ENCODE measurements around the gene SH3RF3. TPM values are rescaled to one million over a fixed set of nuclear protein-coding genes. Genes with fewer than 3 reads are reported as not detected.

The SH3RF3 gene
- total RNA-seq, 1 experiment from 2014 or later = 4.9 TPM

DNA sequence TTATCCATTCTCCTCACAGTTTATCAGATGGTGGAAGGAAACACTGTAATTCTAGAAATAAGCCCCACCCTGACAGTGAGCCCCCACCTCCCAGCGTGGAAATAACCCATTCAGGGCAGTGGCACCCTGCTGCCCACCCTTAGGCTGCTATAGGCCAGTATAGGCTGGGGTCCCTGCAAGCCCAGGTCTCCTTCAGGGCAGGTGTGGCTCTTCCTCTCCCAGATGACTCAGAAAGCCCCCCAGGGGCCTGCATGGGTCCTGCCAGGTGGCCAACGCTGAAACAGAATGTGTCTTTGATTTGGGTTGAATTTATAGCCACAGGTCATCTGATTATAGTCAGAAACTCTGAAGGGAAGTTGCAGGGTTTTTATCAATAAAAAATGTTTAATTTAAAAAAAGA lies 136.4 kb downstream of the SH3RF3 start:
- H3K9me3 ChIP-seq (ENCODE audit: control insufficient read depth, insufficient read depth, low read depth, low read length) = no peaks in the 10 kb centered on the region
- TF ChIP-seq TCF7L2 (IDR thresholded peaks at IDR 0.05; ENCODE audit: low read depth, low read length) (no peak), CTCF (IDR thresholded peaks at IDR 0.05) (no peak), SIN3A (IDR thresholded peaks at IDR 0.05; ENCODE audit: borderline replicate concordance, insufficient read depth, low read depth, low read length) (no peak), POLR2AphosphoS5 (IDR thresholded peaks at IDR 0.05; ENCODE audit: low read depth, low read length) (no peak)
- TF ChIP-seq, protein P1, sequence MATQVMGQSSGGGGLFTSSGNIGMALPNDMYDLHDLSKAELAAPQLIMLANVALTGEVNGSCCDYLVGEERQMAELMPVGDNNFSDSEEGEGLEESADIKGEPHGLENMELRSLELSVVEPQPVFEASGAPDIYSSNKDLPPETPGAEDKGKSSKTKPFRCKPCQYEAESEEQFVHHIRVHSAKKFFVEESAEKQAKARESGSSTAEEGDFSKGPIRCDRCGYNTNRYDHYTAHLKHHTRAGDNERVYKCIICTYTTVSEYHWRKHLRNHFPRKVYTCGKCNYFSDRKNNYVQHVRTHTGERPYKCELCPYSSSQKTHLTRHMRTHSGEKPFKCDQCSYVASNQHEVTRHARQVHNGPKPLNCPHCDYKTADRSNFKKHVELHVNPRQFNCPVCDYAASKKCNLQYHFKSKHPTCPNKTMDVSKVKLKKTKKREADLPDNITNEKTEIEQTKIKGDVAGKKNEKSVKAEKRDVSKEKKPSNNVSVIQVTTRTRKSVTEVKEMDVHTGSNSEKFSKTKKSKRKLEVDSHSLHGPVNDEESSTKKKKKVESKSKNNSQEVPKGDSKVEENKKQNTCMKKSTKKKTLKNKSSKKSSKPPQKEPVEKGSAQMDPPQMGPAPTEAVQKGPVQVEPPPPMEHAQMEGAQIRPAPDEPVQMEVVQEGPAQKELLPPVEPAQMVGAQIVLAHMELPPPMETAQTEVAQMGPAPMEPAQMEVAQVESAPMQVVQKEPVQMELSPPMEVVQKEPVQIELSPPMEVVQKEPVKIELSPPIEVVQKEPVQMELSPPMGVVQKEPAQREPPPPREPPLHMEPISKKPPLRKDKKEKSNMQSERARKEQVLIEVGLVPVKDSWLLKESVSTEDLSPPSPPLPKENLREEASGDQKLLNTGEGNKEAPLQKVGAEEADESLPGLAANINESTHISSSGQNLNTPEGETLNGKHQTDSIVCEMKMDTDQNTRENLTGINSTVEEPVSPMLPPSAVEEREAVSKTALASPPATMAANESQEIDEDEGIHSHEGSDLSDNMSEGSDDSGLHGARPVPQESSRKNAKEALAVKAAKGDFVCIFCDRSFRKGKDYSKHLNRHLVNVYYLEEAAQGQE (IDR thresholded peaks at IDR 0.05; ENCODE audit: insufficient read depth in 1 of 2, low read depth in 2 of 2, low read length in 1 of 2) = no peak
- ChIA-PET CTCF (no interaction called here), POLR2A (no interaction called here)
- intact Hi-C loops (cut with micrococcal nuclease; ENCODE audit: unreplicated experiment) = no loop called here
- no peak overlapping the region for H3K27ac ChIP-seq (ENCODE audit: low read length)
- no peak overlapping the region for H3K4me3 ChIP-seq (ENCODE audit: low read depth in 2 of 2, low read length in 2 of 2)
- in situ Hi-C loops (cut with HindIII; ENCODE audit: low pct_unique_long_range_greater_than_20kb, low sequenced_read_pairs) = no loop called here
- ATAC-seq = no peak
- no TSS peak for BruUV-seq (replicated peaks)
- no peaks in the 10 kb centered on the region for H3K36me3 ChIP-seq (ENCODE audit: control insufficient read depth, insufficient read depth, low read length)
- no peaks in the 10 kb centered on the region for H3K27me3 ChIP-seq (ENCODE audit: control insufficient read depth, insufficient read depth, low read length)
- no peaks in the 10 kb centered on the region for H3K4me1 ChIP-seq (ENCODE audit: control insufficient read depth, insufficient read depth, low read length)
- DNase-seq (ENCODE audit: low read depth, low spot score) = no peak

DNA sequence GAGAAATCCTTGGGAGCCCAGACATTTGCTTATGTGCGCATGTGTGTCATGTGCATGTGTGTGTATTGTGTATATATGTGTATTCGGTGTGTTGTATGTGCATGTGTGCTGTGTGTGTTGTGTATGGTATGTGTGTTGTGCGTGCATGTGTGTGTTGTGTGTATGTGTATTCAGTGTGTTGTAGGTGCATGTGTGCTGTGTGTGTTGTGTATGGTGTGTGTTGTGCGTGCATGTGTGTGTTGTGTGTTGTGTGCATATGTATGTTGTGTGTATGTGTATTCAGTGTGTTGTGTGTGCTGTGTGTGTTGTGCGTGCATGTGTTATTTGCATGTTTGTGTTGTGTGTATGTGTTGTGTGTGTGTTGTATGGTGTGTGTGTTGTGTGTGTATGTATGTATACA lies 136.9 kb downstream of the SH3RF3 start:
- no peaks in the 10 kb centered on the region for H3K27me3 ChIP-seq (ENCODE audit: control insufficient read depth, insufficient read depth, low read length)
- BruUV-seq (replicated peaks) = no TSS peak
- no peaks in the 10 kb centered on the region for H3K4me1 ChIP-seq (ENCODE audit: control insufficient read depth, insufficient read depth, low read length)
- no peak for DNase-seq (ENCODE audit: low read depth, low spot score)
- no peaks in the 10 kb centered on the region for H3K9me3 ChIP-seq (ENCODE audit: control insufficient read depth, insufficient read depth, low read depth, low read length)
- in situ Hi-C loops (cut with HindIII; ENCODE audit: low pct_unique_long_range_greater_than_20kb, low sequenced_read_pairs) (no loop called here), intact Hi-C loops (cut with micrococcal nuclease; ENCODE audit: unreplicated experiment) (no loop called here)
- POLR2A ChIA-PET = no interaction called here
- H3K27ac ChIP-seq (ENCODE audit: low read length) = no peak overlapping the region
- ATAC-seq = no peak
- CTCF ChIA-PET = no interaction called here
- H3K4me3 ChIP-seq (ENCODE audit: low read depth in 2 of 2, low read length in 2 of 2) = no peak overlapping the region
- TF ChIP-seq POLR2AphosphoS5 (IDR thresholded peaks at IDR 0.05; ENCODE audit: low read depth, low read length) = no peak
- TF ChIP-seq SIN3A (IDR thresholded peaks at IDR 0.05; ENCODE audit: borderline replicate concordance, insufficient read depth, low read depth, low read length) = no peak
- no peak for TF ChIP-seq CTCF (IDR thresholded peaks at IDR 0.05)
- no peaks in the 10 kb centered on the region for H3K36me3 ChIP-seq (ENCODE audit: control insufficient read depth, insufficient read depth, low read length)

All from Panc1 (cell line).